ENCODE results near the gene MYH10.

GRCh38 chr17:8563024-8563776 lies 67.3 kb downstream of the MYH10 start:
- TF ChIP-seq CTCF (IDR thresholded peaks at IDR 0.05) (no peak), POLR2A (IDR thresholded peaks at IDR 0.05) (no peak)

Measured in body of pancreas (tissue), 4 donors.